Skeletal muscle cell (primary cell): ENCODE data around the gene SSH2.
"Not testable (repeated sequence)": the region's sequence is repeated elsewhere in the genome, so short reads cannot be mapped to it uniquely, and the experiment has no call there.

Experiments
- DNase-seq: peaks from one replicate; pipeline ENCODE4 v3.0.0-alpha.2; 2010; ENCODE audit warnings: low read depth
- H3K4me3 ChIP-seq: 2 replicates; pipeline ENCODE4 v1.5.1; 2011; ENCODE audit warnings: low read depth, mild to moderate bottlenecking, control low read depth, low read length, moderate library complexity

SSH2 gene

DNA sequence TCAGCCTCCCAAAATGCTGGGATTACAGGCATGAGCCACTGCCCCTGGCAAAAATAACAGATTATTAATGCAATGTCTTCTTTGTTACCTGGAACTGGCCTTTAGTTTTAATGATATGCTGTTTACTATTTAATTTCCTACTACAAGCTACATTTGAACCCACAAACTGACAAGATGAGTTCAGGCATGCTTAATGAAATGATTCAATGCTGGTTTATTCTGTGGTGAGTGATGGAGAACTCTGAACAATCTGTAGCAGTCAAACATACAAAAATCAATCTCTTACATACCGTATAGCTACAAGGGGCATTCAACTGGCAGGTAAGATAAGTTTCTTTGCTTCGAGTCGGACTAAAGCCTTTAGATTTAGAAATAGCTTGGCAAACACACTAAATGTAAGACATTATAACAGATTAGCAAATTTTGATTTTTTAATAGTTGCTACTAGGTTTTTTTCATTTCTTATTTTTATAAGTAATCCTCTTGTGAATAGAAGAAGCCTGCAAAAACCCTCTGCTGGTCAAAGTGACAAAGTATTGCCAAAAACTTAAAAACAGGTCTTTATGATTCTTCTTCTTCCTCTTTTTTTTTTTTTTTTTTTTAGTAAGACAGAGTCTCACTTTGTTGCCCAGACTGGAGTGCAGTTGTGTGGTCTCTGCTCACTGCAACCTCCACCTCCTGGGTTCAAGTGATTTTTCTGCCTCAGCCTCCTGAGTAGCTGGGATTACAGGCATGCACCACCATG is 138.5 kb downstream of the SSH2 start:
- no peak overlapping the region for H3K4me3 ChIP-seq
- DNase-seq = no peak

DNA sequence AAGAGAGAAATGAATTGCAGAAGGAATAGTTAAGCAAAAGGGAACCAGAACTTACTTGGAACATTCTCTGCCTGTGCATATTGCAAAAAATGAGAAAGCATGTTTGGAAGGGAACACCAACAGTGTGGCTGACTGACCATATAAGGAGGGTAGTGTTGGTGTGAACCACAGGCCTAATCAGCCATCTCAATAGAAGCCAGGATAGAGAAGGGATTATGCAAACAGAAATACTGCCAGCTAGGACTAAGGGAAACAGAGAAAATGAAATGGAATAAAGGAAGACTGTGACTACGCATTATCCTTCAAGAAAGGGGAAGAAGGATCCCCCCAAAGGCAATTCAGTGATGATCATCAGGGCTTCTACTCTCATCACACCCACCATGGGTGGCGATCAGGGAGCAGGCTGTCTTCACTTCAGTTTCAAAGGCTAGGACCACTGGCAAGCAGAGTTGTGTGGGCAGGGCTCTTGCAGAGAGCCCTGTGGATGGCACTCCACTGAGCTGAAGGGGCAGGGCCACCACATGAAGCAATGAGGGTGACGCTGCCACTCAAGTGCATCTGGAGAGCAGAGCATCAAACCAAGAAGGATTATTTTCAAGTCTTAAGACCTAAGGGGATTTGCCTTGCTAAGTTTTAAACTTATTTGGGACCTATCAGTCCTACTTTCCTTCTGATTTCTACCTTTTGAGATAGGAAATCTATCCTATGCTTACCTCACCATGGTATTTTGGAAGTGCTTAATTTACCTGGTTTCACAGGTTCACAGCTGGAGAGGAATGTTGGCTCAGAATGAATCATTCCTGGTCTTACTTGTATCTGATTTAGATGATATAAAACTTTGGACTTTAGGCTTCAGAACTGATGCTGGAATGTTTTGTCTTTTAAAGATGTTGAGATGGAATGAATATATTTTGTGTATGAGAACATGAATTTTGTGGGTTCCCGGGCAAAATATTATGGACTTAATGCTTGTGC is 140.5 kb downstream of the SSH2 start:
- no peak overlapping the region for H3K4me3 ChIP-seq
- DNase-seq = no peak

DNA sequence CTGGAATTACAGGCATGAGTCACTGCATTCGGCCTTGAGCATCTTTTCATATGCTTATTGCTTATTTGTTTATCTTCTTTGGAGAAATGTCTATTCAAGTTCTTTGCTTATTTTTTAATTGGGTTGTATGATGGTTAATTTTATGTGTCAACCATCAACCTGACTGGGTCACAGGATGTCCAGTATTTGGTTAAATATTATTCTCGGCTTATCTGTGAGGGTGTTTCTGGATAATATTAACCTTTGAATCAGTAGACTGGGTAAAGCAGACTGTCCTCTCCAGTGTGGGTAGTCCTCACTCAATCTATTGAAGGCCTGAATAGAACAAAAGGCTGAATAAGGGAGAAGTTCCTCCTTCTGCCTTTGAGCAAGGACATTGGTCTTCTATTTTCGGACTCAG is 142.0 kb downstream of the SSH2 start:
- DNase-seq = no peak
- no peak overlapping the region for H3K4me3 ChIP-seq

DNA sequence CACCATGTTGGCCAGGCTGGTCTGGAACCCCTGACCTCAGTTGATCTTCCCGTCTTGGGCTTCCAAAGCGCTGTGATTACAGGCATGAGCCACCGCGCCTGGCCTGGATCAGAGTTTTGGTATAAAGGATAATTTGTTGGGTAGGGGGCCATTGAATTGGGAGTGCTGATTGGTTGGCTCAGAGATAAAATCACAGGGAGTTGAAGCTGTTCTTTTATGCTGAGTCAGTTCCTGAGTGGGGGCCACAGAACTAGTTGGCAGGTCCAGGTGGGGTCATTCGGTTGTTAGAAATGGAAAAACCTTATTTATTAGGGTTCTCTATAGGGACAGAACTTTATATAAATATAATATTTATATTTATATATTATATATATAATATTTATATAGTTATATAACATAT is 147.1 kb downstream of the SSH2 start:
- DNase-seq = no peak
- no peak overlapping the region for H3K4me3 ChIP-seq

DNA sequence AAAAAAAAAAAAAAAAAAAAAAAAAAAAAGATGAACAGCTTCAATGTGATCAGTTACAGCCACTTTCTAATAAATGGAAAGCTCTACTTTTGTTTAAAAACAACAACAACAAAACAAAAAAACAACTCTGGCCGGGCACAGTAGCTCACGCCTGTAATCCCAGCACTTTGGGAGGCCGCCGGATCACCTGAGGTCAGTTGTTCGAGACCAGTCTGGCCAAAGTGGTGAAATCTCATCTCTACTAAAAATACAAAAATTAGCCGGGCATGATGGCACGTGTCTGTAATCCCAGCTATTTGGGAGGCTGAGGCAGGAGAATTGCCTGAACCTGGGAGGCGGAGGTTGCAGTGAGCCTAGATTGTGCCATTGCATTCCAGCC is 150.2 kb downstream of the SSH2 start:
- not testable (repeated sequence) for DNase-seq, H3K4me3 ChIP-seq

DNA sequence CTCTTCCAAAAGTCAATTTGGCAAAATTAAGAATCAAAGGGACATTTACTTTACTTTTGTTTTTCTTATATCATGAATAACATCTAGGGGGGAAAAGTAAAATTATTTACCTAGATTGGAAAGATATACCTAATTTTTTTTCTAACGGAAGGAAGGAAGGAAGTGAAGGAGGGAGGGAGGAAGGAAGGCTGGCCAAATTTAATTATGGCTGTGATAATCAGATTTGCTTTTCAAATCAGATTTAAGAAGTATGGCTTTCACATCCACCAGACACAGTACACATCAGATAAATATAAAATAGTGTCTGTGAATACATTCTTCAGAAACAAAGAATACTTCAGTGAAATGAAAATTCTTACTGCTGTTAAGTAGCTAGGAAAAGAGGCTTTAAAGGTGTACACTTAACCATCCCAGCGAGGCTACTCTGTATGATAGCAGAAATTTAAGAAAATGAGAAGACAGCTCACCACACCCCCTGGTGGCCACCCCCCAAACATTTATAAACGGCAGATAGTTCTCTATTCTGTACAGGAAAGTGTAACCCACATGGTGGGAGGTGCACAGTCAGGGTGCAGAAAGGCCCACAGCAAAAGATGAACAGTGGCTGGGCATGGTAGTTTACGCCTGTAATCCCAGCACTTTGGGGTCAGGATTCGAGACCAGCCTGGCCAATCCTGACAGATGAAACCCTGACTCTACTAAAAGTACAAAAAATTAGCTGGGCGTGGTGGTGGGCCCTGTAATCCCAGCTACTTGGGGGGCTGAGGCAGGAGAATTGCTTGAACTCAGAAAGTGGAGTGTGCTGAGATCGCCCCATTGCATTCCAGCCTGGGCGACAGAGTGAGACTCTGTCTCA is 150.8 kb downstream of the SSH2 start:
- DNase-seq = no peak
- no peak overlapping the region for H3K4me3 ChIP-seq

DNA sequence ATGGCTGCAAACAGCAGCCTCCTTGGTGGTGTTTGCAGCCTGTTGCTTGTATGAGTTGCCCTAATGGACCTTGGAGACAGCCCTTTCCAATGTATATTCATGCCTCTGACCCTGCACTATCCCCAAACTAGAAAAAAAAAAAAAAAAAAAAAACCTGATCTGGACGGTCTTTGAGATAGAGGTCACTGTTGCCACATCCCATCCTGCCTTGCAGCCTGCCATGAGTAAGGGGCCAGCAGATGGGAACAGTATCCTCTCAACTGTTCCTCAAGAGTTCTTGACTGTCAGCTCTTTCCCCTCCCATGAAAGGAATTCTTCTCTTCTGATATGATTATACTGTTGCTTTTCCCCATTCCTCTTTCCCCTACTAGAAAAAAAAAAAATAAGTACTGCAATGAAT is 152.4 kb downstream of the SSH2 start:
- DNase-seq = no peak
- H3K4me3 ChIP-seq = no peak overlapping the region

DNA sequence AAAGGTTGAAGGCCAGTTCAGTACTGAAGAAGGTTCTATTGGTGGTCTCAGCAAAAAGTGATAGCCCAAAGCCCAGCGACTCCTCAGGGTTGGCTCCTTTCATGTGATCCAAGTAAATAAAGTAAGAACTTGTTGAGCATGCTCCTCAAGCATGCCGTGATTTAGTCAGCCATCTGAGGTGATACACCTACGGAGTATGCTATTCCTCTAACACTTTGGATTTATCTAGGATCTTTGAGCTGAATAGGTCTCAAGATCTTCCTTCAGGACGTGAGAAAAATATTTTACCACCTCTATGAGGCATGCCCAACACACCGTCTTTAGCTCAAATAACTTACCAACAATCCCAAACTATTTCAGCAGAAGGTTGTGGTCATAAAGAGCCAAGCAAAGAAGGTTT is 154.0 kb downstream of the SSH2 start:
- no peak for DNase-seq
- no peak overlapping the region for H3K4me3 ChIP-seq

DNA sequence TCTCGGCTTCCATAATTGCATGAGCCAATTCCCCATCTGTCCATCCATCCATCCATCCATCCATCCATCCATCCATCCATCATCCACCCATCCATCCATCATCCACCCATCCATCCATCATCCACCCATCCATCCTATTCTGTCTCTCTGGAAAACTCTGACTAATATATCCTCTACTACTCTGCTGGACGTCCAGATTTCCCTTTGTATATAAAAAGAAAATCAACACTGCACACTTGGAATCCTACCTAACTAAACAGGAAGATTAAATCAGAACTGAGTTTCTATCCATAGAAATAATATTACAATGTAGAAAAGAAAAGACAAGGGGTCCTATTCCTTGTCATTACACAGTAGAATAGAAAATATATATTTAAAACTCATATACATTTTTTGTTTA is 157.0 kb downstream of the SSH2 start:
- DNase-seq = no peak

DNA sequence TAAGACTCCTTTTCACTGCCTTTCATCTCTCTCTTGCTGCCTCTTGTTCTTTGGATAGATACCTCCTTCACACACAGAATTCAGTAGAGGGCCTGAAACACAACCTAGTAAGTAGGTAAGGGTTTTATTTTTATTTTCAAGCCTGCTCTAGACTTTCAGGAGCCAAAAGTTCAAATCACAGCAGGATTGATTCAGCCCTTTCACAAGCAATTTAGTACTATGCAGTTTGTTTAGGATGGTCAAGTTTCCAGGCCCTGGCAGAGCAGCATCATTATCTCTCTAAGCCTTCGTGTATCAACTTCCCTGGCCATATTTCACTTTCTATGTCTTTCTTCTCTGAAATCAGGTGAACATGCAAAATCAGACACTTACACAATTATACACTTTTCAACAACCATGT is 158.5 kb downstream of the SSH2 start:
- H3K4me3 ChIP-seq = no peak overlapping the region
- no peak for DNase-seq

More for the DNA sequence above, 157.0 kb downstream of the SSH2 start:
- no peak overlapping the region for H3K4me3 ChIP-seq

DNA sequence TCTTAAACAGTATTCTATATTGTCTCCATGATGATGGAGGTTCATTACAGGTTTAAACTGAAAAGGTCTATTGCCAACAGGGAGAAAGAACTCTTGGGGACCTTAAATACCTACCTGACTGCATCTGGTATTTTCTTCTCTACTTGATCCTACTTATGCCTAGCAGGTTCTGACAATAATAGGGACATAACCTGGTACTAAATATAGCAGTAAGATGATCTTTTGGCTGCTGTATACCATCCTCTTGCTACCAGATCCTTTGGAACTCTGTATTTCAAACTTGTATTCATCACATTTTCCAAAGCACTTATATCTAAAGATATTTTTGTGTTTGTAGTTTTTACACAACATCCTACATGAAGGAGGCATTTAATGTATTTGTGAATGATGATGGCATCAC is 160.8 kb downstream of the SSH2 start:
- H3K4me3 ChIP-seq = no peak overlapping the region
- no peak for DNase-seq

DNA sequence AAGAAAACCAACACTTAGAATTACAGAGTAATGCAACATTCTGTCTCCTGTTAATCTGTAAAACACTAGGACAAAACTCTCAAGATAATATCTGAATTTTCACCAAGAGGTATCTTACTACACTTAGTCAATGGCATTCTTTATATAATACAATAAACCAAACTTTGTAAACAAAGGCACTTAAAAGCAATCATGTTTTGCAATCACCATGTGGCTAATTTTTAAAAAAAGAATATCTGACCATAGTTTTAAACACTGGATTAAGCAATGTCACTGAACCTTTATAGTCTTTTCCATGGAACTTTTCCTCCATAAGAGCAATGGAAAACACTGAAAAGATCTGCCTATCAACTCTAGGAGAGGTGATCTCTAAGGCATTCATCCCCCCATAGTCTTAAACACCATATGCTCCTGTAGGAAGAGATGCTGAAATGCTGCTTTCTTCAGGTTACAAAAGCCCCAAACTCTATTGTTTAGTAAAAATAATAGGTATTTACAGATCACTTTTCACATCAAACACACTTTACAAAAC is 163.2 kb downstream of the SSH2 start:
- no peak for DNase-seq

DNA sequence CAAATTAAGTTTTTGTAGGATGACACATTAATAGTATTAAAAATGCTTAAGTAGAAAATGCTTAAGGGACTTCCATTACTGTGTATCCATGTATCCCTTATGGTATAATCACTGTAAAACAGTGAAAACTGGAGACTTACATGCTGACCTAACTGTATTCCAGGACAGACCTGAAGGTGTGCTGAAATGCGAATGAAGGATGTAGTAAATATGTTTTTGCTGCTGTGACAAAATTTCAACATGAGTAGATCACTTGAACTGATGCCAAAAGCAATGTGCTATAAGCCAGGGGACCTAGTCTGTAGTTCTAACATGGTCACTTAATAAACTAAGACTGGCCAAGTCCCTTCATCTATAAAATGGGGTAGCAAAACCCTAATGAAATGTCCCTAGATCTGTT is 165.3 kb downstream of the SSH2 start:
- no peak for DNase-seq
- H3K4me3 ChIP-seq = no peak overlapping the region

More for the DNA sequence above, 163.2 kb downstream of the SSH2 start:
- no peak overlapping the region for H3K4me3 ChIP-seq

DNA sequence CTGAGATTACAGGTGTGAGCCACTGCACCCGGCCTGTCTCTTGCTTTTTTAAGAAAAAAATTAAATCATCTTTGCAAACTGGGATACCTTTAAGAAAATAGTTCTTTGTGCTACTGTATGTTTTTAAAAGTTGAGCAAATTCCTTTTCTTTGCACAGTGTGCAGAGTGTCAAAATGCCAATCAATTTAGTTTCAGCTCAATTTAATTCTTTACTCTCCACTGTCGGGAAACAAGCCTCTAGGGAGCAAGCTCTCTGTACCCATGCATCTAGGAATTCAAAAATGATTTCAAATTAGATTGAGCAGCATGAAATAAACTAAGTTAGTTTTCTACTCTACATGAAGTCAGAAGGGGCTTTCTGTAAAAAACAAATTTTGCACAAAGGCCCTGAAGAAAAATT is 165.8 kb downstream of the SSH2 start:
- no peak overlapping the region for H3K4me3 ChIP-seq
- no peak for DNase-seq

DNA sequence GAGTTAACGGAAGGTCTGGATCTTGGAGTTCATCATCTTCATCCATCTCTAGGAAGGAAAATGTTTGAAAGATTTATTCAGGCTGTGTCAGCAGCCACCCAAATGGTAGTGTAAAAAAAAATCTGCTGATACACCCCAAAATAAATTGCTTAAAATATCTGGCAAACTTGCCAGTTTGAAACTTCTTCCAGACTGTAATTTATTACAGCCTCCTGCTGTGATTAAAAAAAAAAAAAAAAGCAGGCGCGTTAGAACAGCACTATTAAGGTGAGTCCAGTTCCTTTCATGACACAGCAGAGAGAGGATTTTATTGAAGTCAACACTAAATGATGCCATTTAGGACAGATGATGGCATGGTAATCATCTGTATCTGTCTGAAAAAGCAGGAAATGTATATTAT is 166.8 kb downstream of the SSH2 start:
- no peak overlapping the region for H3K4me3 ChIP-seq
- DNase-seq = no peak

DNA sequence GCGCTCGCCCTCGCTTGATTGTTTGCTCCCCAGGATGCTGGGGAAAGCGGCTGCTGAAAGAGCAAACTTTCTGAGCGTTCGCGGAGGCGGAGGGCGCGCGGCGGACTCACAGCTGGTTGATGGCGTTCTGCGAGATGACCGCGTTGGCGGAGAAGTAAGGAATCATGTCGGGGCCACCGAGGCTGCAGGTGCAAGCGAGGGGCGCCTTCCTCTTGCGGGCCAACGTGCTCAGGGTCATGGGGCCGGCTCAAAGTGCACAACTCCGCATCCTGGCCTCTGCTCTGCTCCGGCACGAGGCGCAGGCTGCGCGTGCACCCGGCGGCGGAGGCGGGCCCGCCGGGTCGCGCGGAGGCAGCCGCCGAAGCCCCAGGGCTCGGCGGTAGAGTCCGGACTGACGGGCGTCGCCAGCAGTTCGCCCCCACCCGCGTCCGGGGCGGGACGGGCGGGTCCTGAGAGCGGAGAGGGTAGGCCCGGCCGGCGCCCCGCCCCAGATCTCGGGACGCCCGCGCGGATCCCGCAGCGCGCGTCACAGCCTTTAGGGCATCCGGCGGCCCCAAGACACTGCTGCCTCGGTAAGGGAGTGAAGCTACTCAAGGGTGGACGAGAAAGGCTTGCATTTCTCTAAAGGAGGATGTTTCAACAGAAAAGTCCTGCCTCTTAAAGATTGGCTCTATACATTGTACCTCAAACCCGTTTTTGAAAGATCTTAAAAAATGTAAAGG is 168.8 kb downstream of the SSH2 start:
- H3K4me3 ChIP-seq = peak overlapping the region; percentile 83
- no peak for DNase-seq

DNA sequence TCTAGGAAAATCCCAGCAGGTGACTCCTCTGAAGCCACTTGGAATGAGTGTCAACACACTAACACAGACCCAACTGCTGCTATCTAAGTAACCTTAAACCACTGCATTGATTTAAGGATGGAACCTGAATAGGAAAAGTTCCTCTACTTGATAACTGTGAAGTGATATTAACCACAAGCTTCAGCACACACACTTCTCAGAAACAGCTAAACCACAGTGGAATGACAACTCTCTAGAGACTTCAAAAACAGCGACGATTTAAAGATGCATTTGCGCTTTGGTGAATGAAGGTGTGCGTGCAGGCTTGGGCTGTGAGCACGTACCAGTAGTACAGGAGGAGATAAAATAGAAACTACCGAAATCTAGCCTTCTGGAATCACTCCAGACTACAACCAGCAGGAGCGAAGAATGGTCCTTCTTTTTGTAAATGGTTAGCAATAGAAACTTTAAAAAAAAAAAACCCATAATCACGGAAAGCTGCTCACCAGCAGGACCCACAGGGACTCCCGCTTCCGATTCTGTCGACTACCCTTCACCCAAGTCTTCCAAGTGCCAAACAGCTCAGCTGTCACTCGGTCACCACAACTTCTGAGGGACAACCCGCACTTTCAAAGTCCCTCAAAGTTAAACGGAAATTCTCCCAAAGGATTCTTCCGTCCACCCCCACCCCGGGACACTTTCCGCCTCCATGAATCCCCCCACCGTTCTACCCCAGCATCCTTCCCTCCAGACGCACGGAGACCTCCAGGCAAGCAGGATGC is 169.6 kb downstream of the SSH2 start:
- peak overlapping the region; percentile 83 for H3K4me3 ChIP-seq
- no peak for DNase-seq

DNA sequence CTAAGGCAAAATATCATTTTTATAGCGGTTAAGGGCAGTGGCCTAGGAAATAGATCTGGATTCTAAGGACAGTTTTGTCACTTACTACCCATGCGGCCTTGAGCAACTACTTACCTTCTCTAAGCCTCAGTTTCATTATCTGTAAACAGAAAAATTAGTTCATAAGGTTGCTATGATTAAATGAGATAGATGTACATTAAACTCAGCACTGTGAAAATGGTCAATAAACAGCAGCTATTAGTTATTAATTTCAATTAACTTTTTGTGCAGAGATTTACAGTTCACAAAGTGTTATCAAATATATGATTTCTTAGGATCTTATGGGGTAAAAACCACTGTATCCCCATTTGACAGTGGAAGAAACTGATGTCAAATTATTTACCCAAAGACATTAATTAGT is 171.8 kb downstream of the SSH2 start:
- DNase-seq = no peak
- H3K4me3 ChIP-seq = no peak overlapping the region
